ENCODE data around the gene MUC20.
"Not testable (repeated sequence)": the region's sequence is repeated elsewhere in the genome, so short reads cannot be mapped to it uniquely, and the experiment has no call there.

MUC20 gene

DNA sequence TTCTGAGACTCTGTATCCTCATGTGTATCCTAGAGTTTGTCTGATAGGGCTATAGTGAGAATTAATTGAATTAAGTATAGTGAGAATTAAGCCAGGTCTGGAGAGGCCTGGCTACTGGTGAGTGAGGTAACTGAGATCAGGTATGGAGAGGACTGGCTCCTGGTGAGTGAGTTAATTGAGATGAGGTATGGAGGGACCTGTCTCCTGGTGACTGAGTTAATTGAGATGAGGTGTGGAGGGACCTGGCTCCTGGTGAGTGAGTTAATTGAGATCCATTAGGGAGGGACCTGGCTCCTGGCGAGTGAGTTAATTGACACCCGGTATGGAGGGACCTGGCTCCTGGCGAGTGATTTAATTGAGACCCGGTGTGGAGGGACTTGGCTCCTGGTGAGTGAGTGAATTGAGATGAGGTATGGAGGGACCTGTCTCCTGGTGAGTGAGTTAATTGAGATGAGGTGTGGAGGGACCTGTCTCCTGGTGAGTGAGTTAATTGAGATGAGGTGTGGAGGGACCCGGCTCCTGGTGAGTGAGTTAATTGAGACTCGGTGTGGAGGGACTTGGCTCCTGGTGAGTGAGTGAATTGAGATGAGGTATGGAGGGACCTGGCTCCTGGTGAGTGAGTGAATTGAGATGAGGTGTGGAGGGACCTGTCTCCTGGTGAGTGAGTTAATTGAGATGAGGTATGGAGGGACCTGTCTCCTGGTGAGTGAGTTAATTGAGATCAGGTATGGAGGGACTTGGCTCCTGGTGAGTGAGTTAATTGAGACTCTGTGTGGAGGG, 10.5 kb upstream of the MUC20 start:
- not testable (repeated sequence) for DNase-seq (ENCODE audit: low spot score)

DNA sequence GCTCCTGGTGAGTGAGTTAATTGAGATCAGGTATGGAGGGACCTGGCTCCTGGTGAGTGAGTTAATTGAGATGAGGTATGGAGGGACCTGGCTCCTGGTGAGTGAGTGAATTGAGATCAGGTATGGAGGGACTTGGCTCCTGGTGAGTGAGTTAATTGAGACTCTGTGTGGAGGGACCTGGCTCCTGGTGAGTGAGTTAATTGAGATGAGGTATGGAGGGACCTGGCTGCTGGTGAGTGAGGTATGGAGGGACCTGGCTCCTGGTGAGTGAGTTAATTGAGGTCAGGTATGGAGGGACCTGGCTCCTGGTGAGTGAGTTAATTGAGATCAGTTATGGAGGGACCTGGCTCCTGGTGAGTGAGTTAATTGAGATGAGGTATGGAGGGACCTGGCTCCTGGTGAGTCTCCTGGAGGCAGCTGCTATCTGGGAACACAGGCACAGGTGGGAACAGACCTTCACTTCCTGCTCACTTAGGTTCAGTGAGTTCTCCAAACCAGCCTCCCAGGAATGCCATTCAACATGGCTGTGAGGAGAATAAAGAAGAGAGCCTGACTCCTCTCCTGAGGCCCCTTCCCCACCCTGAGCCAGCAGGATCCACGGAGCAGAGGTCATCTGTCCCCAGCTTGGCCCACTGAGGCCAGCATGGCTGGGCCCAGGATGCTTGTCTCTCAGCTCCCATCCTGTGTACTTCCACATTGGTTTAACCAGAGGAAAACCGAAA, 9.5 kb upstream of the MUC20 start:
- DNase-seq (ENCODE audit: low spot score) = not testable (repeated sequence)

- DNase-seq (ENCODE audit: low spot score) = no peak
These were observed 8.8 kb upstream of the MUC20 start for GRCh38 chr3:195711813-195712534.

DNA sequence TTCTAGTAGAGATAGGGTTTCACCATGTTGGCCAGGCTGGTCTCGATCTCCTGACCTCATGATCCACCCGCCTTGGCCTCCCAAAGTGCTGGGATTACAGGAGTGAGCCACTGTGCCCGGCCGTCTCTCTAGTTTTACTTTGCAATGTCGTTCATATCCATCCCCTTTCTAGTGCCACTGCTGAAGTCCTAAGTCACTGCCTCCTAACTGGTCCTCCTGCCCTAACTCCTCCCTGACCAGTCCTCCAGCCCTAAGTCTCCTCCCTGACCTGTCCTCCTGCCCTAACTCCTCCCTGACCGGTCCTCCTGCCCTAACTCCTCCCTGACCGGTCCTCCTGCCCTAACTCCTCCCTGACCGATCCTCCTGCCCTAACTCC, 8.3 kb upstream of the MUC20 start:
- not testable (repeated sequence) for DNase-seq (ENCODE audit: low spot score)

- DNase-seq (ENCODE audit: low spot score) = not testable (repeated sequence)
These were observed 7.6 kb upstream of the MUC20 start for GRCh38 chr3:195713150-195713549.

- no peak for DNase-seq (ENCODE audit: low spot score)
These were observed 6.3 kb upstream of the MUC20 start for GRCh38 chr3:195714380-195715011.

- DNase-seq (ENCODE audit: low spot score) = no peak
These were observed 5.6 kb upstream of the MUC20 start for GRCh38 chr3:195715134-195715533.

GRCh38 chr3:195715583-195716266, 5.1 kb upstream of the MUC20 start:
- DNase-seq (ENCODE audit: low spot score) = no peak

- DNase-seq (ENCODE audit: low spot score) = no peak
These were observed 3.4 kb upstream of the MUC20 start for GRCh38 chr3:195717416-195717815.

DNA sequence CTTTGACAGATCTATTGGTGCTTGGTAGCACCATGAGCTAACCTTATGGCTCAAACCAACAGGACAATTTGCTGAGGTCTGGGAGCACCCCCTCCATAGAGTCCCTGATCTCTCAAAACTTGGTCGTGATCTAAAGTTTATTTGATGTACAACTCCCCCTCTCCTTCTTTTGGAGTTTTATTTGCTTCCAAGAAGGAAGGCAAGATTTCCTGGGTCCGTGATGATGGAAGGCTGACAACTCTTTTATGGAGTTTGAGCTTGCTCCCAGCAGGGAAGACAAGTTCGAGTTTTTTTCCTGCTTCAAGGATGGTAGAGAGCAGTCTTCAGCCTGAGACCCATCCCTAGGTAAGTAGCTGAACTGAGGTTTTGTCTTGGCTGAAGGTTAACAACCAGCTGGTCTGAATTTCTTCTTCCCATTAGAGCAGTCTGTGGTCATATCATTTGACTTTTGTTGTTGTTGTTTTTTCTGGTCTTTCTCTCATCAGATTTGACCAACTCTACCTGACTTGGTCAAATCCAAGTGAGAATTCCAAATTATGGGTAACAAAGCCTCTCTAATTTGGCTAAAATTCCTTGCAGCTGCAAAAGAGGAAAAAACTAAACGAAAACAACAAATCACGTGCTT, 2.8 kb upstream of the MUC20 start:
- DNase-seq (ENCODE audit: low spot score) = no peak

- DNase-seq (ENCODE audit: low spot score) = no peak
These were observed 2.2 kb upstream of the MUC20 start for GRCh38 chr3:195718477-195718984.

GRCh38 chr3:195719514-195720254, 1.1 kb upstream of the MUC20 start:
- not testable (repeated sequence) for DNase-seq (ENCODE audit: low spot score)

DNA sequence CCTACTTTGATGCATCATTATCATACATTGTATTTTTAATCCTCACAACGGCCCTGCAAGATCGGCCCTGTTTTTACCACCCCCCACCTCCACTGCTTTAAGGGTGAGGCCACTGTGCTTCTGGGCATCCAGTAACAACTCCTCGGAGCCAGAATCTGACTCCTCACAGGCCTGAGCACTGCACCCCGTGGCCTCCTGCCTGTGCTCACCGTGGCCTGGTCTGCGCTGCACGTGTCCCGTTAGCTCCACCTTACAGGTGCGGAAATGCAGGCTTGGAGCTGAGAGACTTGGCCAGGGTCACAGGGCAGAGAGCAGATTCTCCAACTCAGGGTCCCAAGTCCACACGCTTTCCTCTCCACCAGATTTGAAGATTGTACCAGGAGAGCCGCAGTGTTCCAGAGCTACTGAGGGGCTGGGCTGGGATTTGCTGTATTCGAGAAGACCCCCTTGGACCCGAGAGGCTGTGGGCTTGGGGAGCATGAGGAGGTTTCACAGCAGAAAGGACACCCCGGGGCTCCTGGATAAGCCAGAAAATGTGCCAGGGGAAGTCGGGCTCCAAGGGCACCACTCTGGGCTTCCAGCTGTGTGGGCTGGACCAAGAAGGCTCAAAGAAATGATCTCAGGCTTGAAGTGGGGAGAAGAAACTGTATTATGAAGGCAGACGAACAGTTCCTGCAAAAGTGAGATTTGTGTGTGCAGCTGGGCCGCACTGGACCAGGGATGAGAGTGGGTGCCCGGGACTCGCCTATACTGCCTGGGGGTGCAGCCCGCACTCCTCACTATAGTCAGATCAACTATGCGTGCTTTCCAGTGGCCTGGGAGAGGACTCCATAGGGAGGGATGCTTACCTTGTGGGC, 1.6 kb downstream of the MUC20 start:
- DNase-seq (ENCODE audit: low spot score) = not testable (repeated sequence)

- not testable (repeated sequence) for DNase-seq (ENCODE audit: low spot score)
These were observed 2.2 kb downstream of the MUC20 start for GRCh38 chr3:195722996-195723345.

GRCh38 chr3:195724363-195724762, 3.6 kb downstream of the MUC20 start:
- DNase-seq (ENCODE audit: low spot score) = not testable (repeated sequence)

- DNase-seq (ENCODE audit: low spot score) = not testable (repeated sequence)
These were observed 5.3 kb downstream of the MUC20 start for GRCh38 chr3:195725916-195726740.

- no peak for DNase-seq (ENCODE audit: low spot score)
These were observed 6.9 kb downstream of the MUC20 start for GRCh38 chr3:195727606-195728195.

GRCh38 chr3:195728789-195729188, 8.0 kb downstream of the MUC20 start:
- not testable (repeated sequence) for DNase-seq (ENCODE audit: low spot score)
